Nucleus accumbens (tissue), 56 donors: ENCODE results near the gene PSMB5.

Experiments
- DNase-seq, 56 donors: peaks; one replicate each; lab custom pipeline; 2025; lab: John Stamatoyannopoulos, UW

PSMB5 gene

DNA sequence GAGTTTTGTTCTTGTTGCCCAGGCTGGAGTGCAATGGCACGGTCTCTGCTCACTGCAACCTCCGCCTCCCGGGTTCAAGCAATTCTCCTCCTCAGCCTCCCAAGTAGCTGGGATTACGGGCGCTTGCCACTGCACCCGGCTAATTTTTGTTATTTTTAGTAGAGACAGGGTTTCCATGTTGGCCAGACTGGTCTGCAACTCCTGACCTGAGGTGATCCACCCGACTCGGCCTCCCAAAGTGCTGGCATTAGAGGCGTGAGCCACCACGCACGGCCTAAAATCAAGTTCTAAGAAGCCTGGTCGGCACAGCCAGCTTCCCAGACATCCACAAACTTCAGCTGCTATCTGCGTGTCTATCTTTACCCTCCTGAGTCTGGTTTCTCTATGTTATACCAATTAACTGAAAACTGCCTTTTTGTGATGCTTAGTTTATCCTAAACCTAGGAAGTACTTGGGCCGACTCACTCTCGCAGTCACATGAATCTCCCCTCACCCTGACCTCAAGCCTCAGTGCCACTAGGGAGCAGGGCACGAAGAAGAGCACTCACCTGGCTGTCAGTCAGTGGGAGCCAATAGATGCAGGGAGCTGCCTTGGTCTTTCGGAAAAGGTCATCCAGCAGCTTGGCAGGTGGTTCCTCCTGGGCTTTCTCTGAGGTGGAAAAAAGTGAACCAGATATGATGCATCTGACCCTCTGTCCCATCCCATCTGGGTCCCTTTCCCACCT, 26.0 kb upstream of the PSMB5 start:
- DNase-seq = no peak

DNA sequence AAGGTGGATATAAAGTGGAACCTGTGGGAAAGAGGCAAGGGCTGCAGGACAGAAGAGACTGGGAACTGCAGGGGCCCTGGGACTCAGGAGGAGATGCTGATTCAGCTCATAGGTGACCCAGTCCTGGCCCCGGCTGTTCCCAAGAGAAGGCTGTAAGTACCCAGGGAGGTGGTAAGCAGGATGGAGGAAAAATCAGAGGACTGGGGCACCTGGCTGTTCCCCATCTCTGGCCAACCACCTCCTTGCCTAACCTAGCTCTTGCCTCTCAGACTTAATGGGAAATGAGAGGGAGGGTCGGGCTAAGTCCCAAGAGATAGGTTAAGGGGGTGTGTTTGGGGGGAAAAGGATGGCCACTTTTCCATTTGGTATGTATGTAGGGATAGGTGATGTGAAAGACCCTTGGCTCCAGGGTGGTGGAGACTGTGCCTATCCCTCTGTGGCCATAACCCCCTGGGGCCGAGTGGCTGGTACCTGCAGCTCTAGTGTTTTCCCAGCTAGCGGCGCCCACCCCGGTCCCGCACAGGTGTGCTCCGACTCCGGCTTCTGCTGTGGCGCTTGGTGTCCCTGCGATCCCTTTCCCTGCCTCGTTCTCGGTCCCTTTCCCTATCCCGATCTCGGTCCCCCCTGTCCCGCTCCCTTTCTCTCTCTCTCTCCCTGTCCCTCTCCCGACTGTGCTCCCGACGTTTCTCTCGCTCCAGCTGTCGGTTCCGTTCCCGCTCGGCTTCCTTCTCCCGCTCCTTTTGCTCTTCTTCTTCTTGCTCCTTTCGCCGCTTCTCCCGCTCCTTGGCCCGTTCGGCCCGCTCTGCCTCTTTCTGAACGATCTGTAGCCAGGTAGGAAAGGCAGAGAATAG, 24.2 kb upstream of the PSMB5 start:
- DNase-seq = no peak

DNA sequence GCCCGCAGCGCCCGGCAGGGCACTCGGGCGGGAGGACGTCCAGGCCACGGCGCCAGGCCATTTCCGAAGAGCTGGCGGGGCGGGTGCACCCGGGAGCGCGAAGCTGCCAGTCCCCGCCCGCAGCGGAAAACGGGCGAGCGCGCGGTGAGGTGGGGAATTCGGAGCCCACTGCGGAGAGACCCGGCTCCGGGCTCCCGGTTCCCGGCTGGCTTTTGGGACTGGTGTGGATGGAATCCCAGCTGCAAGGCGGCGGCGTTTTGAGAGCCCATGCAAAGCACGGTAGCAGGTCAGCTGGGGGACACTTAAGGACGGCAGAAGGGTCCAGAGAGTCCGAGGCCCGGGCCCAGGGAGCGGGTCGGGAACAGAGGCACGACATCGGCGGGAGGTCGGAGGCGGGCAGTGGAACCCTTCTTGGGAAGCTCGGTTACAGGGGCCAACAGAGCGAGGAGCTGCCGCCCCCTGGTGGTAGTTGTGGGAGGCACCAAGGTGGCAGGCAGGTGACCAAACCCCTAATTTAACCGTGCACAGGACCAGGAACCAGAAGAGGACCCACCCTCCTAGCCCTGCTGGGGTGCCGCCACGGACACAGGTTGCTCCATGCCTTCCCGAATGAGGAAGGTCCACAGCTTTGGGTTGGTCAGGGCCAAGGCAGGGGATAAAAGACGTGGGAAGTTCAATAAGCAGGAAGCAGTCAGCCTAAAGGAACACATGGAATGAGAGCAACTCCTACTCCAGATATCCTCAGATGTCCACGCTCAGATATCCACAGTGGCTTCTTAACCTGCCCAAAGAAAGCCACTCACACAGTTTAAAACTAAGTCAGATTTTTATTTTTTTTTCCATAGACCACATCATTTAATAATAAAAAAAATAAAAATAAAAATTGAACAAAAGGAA, 23.3 kb upstream of the PSMB5 start:
- DNase-seq = no peak

DNA sequence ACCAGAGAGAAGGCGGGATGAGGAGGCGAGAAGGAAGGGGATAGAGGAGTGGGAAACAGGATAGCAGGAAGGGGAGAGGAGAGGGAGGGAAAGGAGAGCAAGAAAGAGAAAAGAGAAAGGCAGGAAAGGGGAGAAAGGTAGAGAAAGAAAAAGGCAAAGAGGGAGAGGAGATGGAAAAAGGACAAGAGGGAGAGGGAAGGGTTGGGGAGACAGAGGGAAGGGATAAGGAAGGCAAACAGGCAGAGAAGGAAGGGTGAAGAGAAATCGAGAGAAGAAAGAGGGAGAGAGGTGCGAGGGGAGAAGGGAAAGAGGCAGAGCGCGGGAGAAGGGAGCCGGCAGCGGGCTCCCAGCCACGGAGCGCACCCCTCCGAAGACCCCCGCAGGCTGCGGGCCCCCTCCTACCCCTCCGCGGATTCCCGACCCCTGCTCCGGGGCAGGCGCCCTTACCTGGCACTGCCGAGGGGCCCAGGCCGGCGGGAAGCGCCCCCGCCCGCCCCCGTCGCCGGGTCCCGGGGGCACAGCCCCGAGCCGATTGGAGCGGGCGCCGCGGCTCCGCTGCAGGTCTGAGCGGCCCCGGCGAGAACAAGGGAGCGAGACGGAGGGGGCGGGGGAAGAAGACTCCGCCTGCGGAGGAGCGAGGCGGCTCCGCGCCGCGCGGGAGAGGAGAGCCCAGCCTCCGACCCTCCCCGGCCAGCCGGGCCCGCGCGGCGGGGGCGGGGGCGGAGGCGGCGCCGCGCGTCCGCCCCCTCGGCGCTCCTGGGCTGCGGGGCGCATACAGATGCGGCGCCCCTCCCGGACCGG, 22.5 kb upstream of the PSMB5 start, which contains the start of gene CDH24:
CDH24 (minus strand) TSS at position 565 of the 801 bp plus-strand sequence. CDS start 1,787 bp downstream, outside the sequence.
- DNase-seq = no peak

- no peak for DNase-seq
These were observed 21.6 kb upstream of the PSMB5 start for GRCh38 chr14:23056145-23056955.

- DNase-seq = no peak
These were observed 21.0 kb upstream of the PSMB5 start for GRCh38 chr14:23055621-23056144.

GRCh38 chr14:23055147-23055550, 20.4 kb upstream of the PSMB5 start:
- no peak for DNase-seq

DNA sequence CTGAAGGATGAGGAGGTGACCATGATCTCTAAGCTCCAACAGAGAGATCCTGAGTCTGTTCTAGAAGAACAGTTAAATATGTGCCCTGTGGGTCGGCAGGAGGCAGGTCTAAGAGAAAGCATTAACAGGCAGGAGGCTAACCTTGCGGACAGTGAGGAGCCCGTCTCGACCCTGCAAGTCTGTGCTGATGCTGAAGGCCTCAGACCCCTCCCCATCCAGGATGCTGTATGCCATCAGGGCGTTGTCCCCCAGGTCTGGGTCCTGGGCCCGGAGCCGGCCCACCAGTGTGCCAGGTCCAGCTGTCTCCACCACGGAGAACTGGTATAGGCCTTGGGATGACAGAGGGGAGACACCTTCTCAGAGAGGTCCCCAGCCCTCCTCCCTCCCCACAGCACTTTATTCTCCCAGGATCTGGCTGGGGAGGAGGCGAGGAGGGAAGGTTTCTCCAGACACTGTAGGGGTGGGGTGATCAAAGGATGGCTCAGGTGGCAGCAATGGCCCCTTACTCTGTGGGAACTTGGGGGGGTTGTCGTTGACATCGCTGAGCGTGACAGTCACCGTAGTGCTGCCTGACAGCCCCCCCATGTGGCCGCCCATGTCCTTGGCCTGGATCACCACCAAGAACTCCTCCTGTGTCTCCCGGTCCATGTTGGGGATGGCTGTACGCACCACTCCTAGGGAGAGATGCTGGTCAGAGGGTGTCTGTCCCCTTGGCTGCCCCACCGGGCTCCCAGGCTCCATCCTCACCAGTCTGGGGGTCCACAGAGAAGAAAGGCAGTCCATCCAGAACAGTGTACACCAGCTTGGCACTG, 19.5 kb upstream of the PSMB5 start:
- DNase-seq = no peak

GRCh38 chr14:23053426-23053825, 18.7 kb upstream of the PSMB5 start:
- DNase-seq = no peak

DNA sequence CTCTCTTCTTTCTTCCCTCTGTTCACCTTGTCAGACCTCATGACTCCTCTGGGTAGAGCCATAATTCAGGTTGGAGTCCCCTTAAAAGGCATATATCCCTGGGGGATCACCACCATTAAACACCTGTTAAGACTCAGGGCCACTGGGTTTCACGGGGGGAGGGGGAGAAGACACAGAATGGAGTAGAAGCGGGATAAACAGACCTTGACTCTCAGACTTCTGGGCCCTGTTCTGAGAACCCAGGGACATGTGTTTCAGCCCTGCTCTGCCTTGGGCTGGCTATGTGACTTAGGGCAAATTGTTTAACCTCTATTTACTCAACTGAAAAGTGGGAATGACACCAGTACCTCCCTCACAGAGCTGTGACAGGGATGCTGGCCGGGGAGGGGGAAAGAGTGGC, 18.0 kb upstream of the PSMB5 start:
- DNase-seq = no peak

DNA sequence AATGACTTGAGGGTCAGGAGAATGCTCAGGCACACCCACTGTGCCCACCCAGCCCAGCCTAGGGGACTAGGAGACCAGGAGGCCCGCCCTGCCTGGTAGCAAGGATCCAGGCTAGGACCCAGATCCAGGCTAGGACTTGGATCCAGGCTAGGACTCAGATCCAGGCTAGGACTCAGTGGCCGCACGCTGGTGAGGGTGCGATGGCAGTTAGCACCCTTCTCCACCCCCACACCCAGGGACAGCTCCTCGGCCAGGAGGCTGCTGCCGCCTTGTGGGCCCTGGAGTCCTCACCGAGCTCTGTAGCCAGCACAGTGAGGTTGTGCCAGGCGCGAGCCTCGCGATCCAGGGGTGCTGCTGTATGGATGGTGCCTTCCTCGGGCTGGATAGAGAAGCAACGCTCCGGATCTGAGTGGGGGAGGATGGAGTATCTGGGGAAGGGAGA, 17.5 kb upstream of the PSMB5 start:
- no peak for DNase-seq

- DNase-seq = no peak
These were observed 16.7 kb upstream of the PSMB5 start for GRCh38 chr14:23051141-23052057.

DNA sequence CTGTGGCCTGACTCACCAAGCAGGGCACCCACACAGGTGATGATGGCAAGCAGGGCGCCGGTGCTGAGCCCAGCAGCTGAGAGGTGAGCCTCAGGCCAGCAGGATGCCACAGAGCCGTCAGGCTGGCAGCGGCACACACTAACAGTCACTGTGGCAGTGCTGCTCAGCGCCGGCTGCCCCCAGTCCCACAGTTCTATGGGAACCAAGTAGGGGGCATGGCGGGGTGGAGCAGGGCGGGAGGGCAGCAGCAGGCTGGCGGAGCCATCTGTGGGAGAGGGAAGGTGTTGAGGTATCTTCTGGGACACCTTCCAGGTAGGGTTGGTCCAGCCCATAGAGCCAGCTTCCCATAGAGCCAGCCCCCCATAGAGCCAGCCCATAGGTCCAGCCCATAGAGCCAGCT, 14.3 kb upstream of the PSMB5 start:
- no peak for DNase-seq

DNA sequence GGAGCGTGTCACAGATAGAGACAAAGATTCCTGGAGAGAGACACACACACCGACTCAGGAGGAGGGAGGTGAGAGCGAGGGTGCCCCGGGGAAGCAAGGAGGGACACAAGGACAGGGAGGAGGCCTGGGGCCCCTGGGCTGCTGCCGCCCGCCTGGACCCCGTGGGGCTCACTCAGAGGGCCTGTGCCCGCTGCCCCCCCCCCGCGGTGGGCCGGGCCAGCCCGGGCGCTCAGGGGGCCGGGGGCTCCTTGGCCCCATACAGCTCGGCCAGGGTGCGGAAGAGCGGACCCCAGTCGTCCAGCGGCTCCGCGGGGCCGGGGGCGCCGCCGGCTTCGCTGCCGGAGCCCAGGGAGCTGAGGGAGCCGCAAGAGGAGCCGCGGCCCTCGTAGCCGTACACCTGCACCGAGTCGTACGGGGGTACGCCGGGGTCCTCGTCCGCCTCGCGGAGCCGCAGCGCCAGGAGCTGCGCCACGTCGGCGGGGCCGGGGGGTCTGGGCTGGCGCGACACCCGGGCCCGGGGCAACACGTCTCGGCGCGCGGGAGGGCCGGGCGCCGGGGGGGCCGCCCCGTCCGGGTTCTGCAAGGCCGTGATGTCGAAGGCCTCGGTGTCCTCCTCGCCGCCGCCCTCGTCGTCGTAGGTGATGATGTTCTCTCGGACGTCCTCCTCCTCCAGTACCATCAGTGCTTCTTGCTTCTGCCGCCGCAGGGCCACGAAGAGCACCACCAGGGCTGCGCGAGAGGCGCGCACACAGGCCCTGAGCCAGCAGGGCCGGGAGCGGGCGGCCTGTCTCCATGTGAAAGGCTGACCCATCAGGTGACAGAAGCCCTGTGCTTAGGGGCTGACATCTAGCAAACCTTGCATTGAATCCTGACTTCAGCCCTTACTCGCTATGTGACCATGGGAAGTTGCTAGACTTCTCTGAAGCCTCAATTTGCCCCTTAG, 13.3 kb upstream of the PSMB5 start:
- no peak for DNase-seq

GRCh38 chr14:23047034-23047634, 12.4 kb upstream of the PSMB5 start:
- DNase-seq = no peak
